Calu3 (cell line): ENCODE results near the gene GNB1. TPM values are rescaled to one million over a fixed set of nuclear protein-coding genes. Genes with fewer than 3 reads are reported as not detected.
"Not testable (repeated sequence)": the region's sequence is repeated elsewhere in the genome, so short reads cannot be mapped to it uniquely, and the experiment has no call there.

ENCODE experiments used
- BruUV-seq: library from RNA; stranded (reverse); fragments of 400-500 nt; replicated peaks from 2 replicates; lab custom pipeline; 2021; lab: Mats Ljungman, UMichigan
- CTCF ChIA-PET: fragments of 300-600 bp; sonication (Branson Sonifier 250); formaldehyde crosslinking; loops from one replicate; lab custom pipeline; 2022; ENCODE audit warnings: antibody characterized with exemption; lab: Charles Lee
- DNase-seq: peaks from one replicate; pipeline ENCODE4 v3.0.0; 2022
- H3K27ac Mint-ChIP-seq: one replicate; pipeline ENCODE4 v1.8.0; 2022; ENCODE audit warnings: mixed read lengths; ENCODE audit not compliant: unreplicated experiment
- H3K27me3 Mint-ChIP-seq: one replicate; pipeline ENCODE4 v1.8.0; 2022; ENCODE audit warnings: mixed read lengths; ENCODE audit not compliant: unreplicated experiment
- H3K36me3 Mint-ChIP-seq: one replicate; pipeline ENCODE4 v1.8.0; 2022; ENCODE audit warnings: mild to moderate bottlenecking, moderate library complexity, mixed read lengths; ENCODE audit not compliant: insufficient read depth, unreplicated experiment
- H3K4me1 Mint-ChIP-seq: one replicate; pipeline ENCODE4 v1.8.0; 2022; ENCODE audit warnings: mild to moderate bottlenecking, low read depth, mixed read lengths; ENCODE audit not compliant: unreplicated experiment
- H3K4me3 Mint-ChIP-seq: one replicate; pipeline ENCODE4 v1.8.0; 2022; ENCODE audit warnings: mild to moderate bottlenecking, low read depth, moderate library complexity, mixed read lengths; ENCODE audit not compliant: unreplicated experiment
- H3K9me3 Mint-ChIP-seq: one replicate; pipeline ENCODE4 v1.8.0; 2022; ENCODE audit warnings: low read depth, mixed read lengths; ENCODE audit not compliant: unreplicated experiment
- intact Hi-C: fragments of 100-400 bp; cut with micrococcal nuclease; formaldehyde crosslinking; loops from one replicate; pipeline ENCODE4 v1.10.0; 2022; ENCODE audit not compliant: unreplicated experiment
- total RNA-seq: library from RNA; stranded (reverse); gene quantifications from 2 replicates; pipeline ENCODE4 v1.2.3, GENCODE V29; 2022
- TF ChIP-seq, protein P1 (sequence below): fragments of 200-600 bp; IDR thresholded peaks from one replicate; pipeline ENCODE4 v1.8.0; 2022; ENCODE audit warnings: antibody characterized with exemption; ENCODE audit not compliant: unreplicated experiment

The GNB1 gene
- total RNA-seq, 1 experiment from 2014 or later: 252 TPM

GRCh38 chr1:1861339-1861730 is 29.6 kb downstream of the GNB1 start:
- Mint-ChIP-seq H3K36me3 (no peaks in the 10 kb centered on the region), H3K9me3 (no peaks in the 10 kb centered on the region), H3K4me1 (peaks cover 14% of the 10 kb centered on the region), H3K4me3 (no peak overlapping the region), H3K27ac (no peak overlapping the region), H3K27me3 (no peaks in the 10 kb centered on the region)
- DNase-seq: no peak
- no TSS peak for BruUV-seq
- intact Hi-C loops: no loop called here
- TF ChIP-seq, protein P1, sequence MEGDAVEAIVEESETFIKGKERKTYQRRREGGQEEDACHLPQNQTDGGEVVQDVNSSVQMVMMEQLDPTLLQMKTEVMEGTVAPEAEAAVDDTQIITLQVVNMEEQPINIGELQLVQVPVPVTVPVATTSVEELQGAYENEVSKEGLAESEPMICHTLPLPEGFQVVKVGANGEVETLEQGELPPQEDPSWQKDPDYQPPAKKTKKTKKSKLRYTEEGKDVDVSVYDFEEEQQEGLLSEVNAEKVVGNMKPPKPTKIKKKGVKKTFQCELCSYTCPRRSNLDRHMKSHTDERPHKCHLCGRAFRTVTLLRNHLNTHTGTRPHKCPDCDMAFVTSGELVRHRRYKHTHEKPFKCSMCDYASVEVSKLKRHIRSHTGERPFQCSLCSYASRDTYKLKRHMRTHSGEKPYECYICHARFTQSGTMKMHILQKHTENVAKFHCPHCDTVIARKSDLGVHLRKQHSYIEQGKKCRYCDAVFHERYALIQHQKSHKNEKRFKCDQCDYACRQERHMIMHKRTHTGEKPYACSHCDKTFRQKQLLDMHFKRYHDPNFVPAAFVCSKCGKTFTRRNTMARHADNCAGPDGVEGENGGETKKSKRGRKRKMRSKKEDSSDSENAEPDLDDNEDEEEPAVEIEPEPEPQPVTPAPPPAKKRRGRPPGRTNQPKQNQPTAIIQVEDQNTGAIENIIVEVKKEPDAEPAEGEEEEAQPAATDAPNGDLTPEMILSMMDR: no peak
- CTCF ChIA-PET: no interaction called here

DNA sequence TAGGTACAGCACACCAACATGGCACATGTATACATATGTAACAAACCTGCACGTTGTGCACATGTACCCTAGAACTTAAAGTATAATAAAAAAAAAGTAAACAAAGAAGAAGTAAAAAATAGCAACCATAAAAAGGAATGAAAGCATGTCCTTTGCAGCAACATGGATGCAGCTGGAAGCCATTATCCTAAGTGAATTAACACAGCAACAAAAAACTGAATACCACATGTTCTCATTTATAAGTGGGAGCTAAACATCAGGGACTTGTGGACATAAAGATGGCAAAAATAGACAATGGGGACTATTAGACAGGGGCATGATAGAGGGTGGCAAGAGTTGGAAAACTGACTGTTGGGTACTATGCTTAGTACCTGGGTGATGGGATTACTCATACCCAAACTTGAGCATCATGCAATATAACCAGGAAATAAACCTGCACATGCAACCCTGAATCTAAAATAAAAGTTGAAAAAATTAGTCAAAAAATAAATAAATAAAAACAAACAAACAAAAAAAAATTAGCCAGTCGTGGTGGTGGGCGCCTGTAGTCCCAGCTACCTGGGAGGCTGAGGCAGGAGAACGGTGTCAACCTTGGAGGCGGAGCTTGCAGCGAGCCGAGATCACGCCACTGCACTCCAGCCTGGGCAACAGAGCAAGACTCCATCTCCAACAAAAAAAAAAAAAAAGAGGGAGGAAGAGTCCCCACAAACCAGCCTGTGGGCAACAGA is 30.8 kb downstream of the GNB1 start:
- H3K36me3 Mint-ChIP-seq, H3K27me3 Mint-ChIP-seq, intact Hi-C loops, DNase-seq, H3K4me3 Mint-ChIP-seq, H3K9me3 Mint-ChIP-seq, H3K27ac Mint-ChIP-seq, BruUV-seq: not testable (repeated sequence)
- peaks cover 14% of the 10 kb centered on the region for H3K4me1 Mint-ChIP-seq
- CTCF ChIA-PET: interaction anchor here (0.7 kb wide), 1 partner anchor 466 kb away, joined by 3 read pairs; no protein-coding TSS in a partner anchor

DNA sequence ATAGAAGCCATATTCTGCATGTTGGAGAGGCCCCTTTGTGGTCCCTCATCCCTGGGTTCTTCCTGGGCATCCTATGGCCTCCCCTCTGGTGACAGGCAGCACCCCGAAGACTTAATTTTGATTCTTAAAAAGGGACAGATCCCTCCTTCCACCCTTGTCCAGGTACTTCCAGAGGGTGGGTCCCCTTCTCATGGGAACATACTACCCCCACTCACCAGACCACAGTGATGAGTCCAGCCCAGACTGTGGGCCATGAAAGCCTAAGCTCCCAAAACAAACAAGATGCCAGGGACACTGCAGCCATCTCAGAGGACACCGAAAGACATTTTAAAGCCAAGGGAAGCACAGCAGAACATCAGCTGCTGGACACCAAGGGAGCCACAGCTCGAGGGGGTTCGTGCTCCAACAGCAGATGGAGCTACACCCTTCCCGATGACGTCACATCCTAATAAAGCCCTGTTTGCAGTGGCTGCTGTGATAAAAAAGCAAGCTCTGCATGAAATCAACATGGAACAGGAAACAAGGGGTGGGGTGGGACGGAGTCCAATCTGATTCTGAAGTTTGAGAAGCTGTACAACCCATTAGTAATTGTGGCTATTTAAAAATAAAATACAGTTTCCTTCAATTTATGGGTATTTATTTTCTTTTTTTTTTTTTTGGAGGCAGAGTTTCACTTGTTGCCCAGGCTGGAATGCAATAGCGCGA is 32.4 kb downstream of the GNB1 start:
- Mint-ChIP-seq H3K27ac (no peak overlapping the region), H3K36me3 (no peaks in the 10 kb centered on the region), H3K4me3 (no peak overlapping the region), H3K27me3 (no peaks in the 10 kb centered on the region), H3K9me3 (no peaks in the 10 kb centered on the region), H3K4me1 (peaks cover 14% of the 10 kb centered on the region)
- TF ChIP-seq, protein P1: no peak
- no TSS peak for BruUV-seq
- CTCF ChIA-PET: interaction anchor here (0.7 to 1.2 kb wide), 2 partner anchors 47 to 190 kb away, joined by 3 to 7 read pairs; no protein-coding TSS in a partner anchor
- peak; percentile 28 for DNase-seq
- intact Hi-C loops: no loop called here

DNA sequence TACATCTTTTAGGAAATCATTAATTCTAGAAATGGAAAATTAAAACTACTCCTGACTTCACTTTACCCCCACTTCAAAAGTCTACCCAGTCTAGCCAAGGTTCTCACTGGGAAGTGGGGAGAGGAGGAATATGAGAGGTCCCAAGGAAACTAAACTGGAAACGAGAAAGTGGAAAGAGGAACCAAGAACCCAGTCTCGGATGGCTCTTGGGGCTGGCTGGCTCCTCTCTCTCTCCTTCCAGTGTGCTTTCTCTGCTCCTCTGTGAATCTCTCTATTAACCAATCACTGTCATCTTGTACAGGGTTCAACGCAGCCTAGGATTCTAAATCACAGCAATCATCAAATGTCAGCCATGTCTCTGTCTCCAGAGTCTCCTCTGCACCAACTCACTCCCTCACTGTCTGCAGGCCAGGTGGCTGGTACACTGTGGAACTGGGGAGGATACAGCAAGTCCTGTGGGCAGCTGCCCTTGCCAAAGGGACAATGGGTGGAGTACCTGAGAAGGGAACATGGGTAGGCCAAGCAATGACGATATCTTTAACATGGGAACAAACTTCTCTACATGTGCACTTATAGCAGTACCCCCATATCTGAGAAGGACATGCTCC is 33.7 kb downstream of the GNB1 start:
- BruUV-seq: no TSS peak
- no peak for DNase-seq
- H3K27me3 Mint-ChIP-seq: no peaks in the 10 kb centered on the region
- TF ChIP-seq, protein P1: no peak
- no peak overlapping the region for H3K4me3 Mint-ChIP-seq
- CTCF ChIA-PET: no interaction called here
- peaks cover 9% of the 10 kb centered on the region for H3K36me3 Mint-ChIP-seq
- intact Hi-C loops: no loop called here
- no peak overlapping the region for H3K27ac Mint-ChIP-seq
- peaks cover 14% of the 10 kb centered on the region for H3K4me1 Mint-ChIP-seq
- H3K9me3 Mint-ChIP-seq: no peaks in the 10 kb centered on the region

GRCh38 chr1:1856161-1856560 is 34.7 kb downstream of the GNB1 start:
- intact Hi-C loops: not testable (repeated sequence)

More at GRCh38 chr1:1856161-1856560, 34.7 kb downstream of the GNB1 start:
- H3K27ac Mint-ChIP-seq, H3K36me3 Mint-ChIP-seq, H3K9me3 Mint-ChIP-seq, H3K4me3 Mint-ChIP-seq, BruUV-seq, DNase-seq, H3K27me3 Mint-ChIP-seq, CTCF ChIA-PET: not testable (repeated sequence)
- H3K4me1 Mint-ChIP-seq: peaks cover 14% of the 10 kb centered on the region
